ENCODE measurements around the gene IL22.
"Not testable (repeated sequence)": the region's sequence is repeated elsewhere in the genome, so short reads cannot be mapped to it uniquely, and the experiment has no call there.

The IL22 gene

DNA sequence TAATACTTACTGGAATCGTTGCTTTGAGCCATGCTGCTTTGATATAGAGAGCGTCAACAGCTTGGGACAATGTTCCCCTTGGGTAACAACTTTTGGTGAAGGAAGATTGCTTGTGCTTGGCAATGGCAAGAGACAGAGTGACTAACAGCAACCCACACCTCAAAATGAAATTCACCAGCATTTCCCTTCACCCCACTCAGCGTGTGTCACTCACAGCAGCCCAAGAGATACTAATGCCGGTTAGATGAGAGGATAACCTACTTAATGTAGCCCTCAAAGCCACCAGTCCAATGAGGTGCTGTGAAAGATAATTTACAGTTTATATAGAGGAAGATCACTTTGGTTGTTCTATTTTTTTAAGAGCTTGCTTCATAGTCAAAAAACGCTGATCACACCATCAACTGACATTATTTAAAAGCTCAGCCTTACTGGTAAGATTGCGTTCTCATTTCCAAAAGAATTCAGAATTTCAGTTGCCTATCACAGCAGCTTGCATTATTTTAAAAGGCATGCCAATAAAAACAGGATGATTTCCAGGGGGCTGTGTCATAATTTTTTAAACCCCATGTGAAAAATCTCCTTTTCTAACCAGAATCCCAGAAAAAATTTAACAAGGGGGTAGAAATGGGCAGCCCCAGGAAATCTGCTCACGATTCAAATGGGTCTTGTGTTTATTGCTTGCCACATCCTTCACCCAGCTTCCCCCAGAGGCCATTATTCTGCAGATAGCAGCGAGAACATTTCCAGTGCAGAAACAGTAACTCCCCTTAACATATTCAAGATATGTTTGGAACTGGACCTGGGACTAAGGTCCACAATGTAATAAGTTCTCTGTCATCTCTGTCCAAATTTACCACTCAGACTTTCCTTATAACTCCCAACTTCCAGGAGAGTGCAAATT lies 27.6 kb downstream of the IL22 start, which contains the start of gene IL26:
Gene IL26, minus strand, starts transcription at position 235 of the 901 bp plus-strand sequence. Its CDS starts 54 bp downstream, at position 181.
- DNase-seq: no peak

DNA sequence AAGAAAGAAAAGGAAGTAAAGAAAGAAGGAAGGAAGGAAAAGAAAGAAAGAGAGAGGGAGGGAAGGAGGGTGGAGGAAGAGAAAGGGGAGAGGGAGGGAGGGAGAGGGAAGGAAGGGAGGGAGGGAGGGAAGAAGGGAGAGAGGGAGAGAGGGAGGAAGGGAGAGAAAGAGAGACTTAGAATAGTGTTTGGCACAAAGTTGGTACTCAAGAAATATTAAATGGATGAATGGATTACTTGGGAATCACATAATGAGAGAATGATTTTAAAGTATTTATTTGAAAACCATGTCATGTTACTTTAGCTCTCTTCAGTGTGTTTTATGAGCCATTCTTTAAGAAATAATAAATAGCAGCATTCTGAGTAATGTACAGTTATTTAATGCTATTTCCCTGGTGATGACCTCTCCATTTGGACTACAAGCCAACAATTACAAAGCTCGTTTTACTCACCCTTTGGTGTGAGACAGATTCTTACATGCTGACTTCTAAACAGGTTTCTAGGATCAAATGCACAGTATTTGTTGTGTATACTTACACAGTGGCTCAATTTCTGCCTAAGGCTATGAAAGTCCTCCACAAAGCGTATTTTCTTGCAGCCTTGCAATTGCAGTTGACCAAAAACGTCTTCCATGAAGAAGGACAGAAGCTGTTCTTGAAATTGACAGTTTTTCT lies 28.7 kb downstream of the IL22 start:
- peak; percentile 13 for DNase-seq

DNA sequence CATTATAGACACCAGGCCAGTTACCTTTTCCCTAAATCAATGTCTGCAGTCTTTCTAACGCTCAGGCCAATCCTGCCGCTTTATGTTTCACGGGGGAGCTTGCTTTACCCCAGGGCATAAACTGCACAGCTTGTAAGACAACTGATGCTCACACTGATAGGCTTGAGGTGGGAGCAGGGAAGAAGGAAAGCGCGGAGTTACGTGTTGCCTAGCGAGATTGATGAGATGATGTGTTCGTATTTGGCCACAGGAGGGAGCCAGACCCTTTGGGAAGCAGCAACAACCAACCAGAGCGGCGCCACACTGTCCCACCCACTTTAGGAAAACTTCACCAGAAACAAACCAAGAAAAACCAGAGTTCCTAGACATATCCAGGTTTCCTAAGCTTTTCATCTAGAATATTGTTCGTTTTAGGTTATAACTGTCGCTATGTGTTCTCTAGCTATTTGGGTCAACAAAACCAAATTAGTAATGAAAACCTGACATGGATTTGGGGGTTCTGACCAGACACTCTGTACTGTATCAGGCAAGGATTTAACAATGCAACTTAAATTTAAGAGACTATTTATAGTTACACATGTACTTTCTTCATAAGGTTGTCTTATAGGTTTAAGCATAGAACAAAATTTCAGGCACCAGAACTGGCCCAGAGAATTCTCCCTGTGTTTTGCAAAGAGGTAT lies 30.2 kb downstream of the IL22 start:
- peak; percentile 85 for DNase-seq

DNA sequence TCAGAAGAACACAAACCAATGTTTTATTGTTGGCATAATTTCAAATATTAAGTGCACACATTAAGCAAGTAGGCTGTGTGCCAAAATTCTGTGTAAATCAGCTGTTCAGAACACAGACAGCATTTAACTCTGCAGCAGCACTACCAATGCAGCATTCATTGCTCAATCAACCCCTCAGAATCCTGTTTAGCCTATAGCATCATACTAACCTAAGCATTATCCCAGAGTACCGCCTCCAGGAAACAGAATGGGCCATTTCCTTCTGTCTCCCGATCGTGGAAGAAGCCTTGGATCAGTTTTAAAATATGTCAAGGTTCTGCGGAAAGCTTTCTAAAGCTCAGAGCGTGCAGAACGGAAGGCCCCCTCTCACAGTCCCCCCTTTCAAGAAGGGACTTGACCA lies 31.1 kb downstream of the IL22 start:
- DNase-seq: no peak

DNA sequence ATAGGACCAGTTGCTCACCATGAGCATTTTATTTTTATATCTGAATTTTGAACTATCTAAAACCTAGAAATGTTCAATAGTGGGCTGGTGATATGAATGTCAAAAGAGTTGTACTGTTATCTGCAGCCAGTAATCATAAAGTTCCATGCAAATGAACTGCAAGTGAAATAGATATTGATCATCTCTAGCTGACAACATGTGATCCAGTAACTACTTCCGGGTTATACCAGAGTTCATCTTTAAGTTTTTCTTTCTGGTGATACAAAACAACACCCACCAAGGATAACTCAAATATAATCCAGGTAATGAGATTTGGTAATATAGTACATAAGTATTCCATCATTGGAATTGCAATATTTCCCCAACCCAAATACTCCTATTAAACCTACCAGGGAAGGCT lies 31.9 kb downstream of the IL22 start:
- no peak for DNase-seq

DNA sequence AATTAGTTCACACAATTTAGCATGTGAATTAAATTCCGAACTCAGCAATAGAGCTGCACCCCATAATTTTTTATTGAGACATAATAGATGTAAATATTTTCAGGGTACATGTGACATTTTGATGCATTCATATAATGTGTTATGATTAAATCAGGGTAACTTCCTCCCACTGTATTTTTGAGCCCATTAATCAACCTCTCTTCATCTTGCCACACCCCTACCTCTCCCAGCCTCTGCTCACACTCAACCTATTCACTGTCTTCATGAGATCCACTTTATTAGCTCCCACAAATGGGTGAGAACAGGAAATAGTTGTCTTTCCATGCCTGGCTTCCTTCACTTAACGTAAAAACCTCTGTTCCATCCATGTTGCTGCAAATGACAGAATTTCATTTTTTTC lies 42.5 kb downstream of the IL22 start:
- no peak for DNase-seq

DNA sequence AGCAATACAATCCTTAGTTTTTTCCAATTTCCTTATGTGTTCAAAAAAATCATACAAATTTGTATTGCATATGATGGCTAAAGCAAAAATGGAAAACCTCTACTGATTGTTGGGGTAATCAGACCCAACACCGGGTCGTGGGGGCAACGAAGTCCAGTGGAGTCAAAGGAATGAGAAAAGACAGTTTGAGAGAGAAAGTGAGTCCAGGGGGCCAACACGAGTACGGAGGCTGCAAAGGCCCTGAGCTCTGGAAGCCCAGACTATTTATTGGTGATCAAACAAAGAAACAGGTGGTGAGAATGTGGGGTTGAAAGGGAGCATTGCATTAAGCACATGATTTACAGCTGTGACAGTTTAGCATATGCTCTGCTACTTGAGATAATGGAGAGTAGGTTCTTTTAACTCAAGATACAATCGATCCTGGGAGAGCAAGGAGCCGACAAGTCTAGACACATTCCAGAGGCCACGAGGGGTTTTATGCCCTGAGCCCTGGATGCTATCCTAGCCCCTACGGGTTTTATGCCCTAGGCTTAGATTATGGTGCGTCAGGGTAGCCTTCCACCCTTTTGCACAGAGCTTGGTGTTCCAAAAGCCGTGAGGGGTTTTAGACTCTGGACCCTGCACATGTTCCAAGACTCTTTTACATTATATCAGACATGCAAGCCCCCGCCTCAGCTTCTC lies 44.2 kb downstream of the IL22 start:
- not testable (repeated sequence) for DNase-seq

DNA sequence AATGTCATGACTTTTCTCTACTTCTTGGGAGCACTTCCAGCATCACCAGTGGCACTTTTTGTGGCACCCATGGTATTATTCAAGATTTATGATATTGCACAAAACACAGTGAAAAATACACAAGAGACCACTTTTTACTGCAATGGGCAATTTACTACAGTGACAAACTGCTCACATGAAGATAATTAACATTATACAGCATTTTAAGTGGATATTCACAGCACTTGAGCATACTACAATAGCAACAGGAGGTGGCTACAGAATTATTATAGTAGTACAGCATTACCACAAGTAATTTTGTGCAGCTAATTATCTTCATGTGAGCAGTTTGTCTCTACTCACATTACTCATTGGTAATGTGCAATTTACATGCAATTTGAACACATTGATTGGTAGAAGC lies 46.1 kb downstream of the IL22 start:
- DNase-seq: no peak

DNA sequence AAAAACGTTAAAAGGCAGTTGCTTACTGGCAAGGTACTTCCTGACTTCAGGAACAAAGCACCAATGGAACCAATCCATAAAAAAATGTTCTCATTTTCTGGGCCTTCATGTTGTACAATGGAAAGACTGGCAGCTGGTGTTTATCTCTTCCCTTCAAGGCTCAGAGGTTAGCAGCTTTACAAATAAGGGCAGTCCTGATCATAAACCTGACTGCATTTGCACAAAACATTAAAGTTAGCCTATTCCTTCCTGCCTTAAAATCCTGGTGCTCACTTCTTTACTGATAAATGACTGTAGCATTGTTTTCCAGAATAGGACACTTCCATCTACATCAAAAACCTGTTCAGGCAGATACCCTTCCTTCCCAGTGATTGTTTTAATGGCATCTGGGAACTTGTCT lies 47.0 kb downstream of the IL22 start:
- no peak for DNase-seq

DNA sequence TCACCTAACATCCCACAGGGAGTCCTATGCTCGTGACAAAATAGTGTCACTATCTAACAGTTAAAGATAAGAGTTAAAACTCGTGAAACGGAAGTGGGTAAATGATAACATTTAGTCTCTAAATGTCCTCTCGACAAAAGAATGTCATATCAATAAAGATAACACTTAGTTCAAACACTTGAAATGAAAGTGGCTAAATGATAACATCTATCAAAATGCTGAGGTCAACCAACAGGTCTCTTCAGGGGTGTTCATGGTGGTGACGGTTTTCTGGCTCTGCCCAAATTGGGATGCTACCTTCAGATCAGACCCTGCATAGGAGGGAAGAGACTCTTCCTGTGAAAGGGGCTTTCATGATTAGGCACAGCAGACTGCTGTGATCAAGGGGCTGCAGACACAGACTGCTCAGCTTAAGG lies 49.9 kb downstream of the IL22 start:
- no peak for DNase-seq

DNA sequence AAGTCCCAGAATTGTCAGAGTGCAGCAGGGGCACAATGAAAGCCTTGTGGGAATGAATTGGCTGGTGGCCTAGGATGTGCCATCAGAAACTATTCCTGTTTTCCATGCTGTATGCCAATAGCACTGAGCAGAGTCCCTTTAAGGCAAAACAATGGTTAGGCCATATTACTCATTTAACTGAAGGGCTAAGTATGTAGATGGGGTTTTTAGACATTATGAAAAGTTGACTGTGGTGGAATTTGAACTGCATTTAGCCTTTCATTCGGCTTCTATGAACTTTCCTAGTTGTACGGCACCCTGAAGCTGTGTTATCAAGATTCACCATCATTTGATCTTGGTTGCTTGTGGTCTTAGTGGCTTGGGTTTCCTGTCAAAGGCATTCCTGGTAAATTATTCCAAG lies 52.5 kb downstream of the IL22 start:
- DNase-seq: no peak

DNA sequence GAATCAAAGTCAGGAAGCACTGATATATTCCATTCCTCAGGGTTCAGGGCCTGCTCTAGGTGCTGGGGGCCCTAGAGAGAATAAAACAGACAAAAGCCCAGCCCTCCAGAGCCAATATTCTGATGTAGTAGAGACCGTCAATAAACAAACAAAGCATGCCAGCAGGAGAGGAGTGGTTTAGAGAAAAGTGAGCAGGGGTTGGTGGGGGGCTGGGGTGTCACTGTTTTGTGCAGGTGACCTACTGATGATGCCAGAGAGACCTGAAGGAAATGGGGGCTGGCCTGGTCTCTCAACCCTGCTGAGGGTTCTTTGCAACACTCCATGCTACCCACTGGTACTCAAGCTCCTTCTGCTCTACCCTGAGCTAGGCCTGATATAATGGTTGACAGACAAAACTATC lies 54.3 kb downstream of the IL22 start:
- DNase-seq: no peak

DNA sequence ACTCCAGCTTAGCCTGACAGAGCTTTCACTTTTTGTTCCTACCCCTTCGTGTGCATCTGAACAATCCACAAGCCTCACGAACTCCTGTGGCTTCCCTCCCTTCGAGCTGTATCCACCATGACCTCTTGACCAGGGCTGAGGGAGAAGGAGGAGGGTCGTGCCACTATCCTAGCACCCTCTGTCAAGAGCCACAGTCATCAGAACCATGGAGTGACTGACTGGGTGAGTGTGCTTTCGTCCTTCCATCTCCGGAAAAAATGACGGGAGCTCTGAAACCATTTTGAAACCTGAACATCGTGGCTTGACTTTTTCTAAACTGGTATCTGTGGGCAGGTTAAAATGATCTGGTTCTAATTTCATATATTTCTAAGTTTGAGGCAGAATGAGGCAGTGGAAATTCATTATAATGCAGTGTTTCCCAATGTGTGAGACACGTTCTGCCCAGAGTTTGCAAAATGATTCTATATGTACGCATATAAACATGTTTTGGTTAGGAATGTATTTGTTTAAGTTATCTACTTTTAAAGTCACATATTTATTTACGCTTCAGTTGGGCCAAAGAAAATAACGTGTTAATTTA lies 54.8 kb downstream of the IL22 start:
- DNase-seq: no peak

Measured in kidney glomerular epithelial cell (primary cell).